Right renal pelvis (tissue), 4 donors: ENCODE measurements around the gene MED27. TPM values are rescaled to one million over a fixed set of nuclear protein-coding genes. Genes with fewer than 3 reads are reported as not detected.

Source experiments
- DNase-seq, 4 donors: peaks; one replicate each; pipeline ENCODE4 v3.0.0-alpha.2; 2013; ENCODE audit warnings: low read depth in 4 of 4, low spot score in 3 of 4, missing footprints in 1 of 4
- polyA plus RNA-seq, 4 donors: library from polyadenylated mRNA; unstranded; fragments of 120-200 nt; gene quantifications; one replicate each; pipeline ENCODE4 v1.2.1, GENCODE V29; 2013; ENCODE audit not compliant: insufficient read length in 4 of 4

MED27 gene
- polyA plus RNA-seq, 4 donors, result 21.9 to 22.3 (median 22.2) TPM

GRCh38 chr9:131889437-131890251, 190.0 kb downstream of the MED27 start:
- DNase-seq, result no peak

GRCh38 chr9:131888923-131889322, 190.7 kb downstream of the MED27 start:
- no peak for DNase-seq

- DNase-seq, result no peak
Observed at GRCh38 chr9:131887680-131888079, 192.0 kb downstream of the MED27 start.

GRCh38 chr9:131886826-131887225, 192.8 kb downstream of the MED27 start:
- DNase-seq, result peak in 2 of 4 donors; percentile 5 to 18

GRCh38 chr9:131885144-131885609, 194.5 kb downstream of the MED27 start:
- DNase-seq, result no peak

- no peak for DNase-seq
Observed at GRCh38 chr9:131884222-131884621, 195.4 kb downstream of the MED27 start.

- no peak for DNase-seq
Observed at GRCh38 chr9:131880833-131881583, 198.7 kb downstream of the MED27 start.

- DNase-seq, result no peak
Observed at GRCh38 chr9:131879911-131880290, 199.8 kb downstream of the MED27 start.

- no peak for DNase-seq
Observed at GRCh38 chr9:131879181-131879910, 200.3 kb downstream of the MED27 start.

GRCh38 chr9:131876486-131876885, 203.2 kb downstream of the MED27 start:
- DNase-seq, result no peak

GRCh38 chr9:131875828-131876485, 203.7 kb downstream of the MED27 start:
- no peak for DNase-seq

GRCh38 chr9:131874916-131875670, 204.6 kb downstream of the MED27 start:
- DNase-seq, result no peak

GRCh38 chr9:131874447-131874846, 205.2 kb downstream of the MED27 start:
- DNase-seq, result no peak

- no peak for DNase-seq
Observed at GRCh38 chr9:131873891-131874440, 205.7 kb downstream of the MED27 start.

GRCh38 chr9:131873335-131873734, 206.3 kb downstream of the MED27 start:
- no peak for DNase-seq

- DNase-seq, result no peak
Observed at GRCh38 chr9:131872702-131873101, 207.0 kb downstream of the MED27 start.

- no peak for DNase-seq
Observed at GRCh38 chr9:131872006-131872405, 207.7 kb downstream of the MED27 start.

GRCh38 chr9:131870156-131870555, 209.5 kb downstream of the MED27 start:
- no peak for DNase-seq

- DNase-seq, result no peak
Observed at GRCh38 chr9:131869348-131869747, 210.3 kb downstream of the MED27 start.

GRCh38 chr9:131868766-131869165, 210.9 kb downstream of the MED27 start:
- DNase-seq, result no peak
